Muscle layer of colon (tissue), 2 donors: Measurements from ENCODE around the gene TEX13C.

ENCODE experiments used
- H3K27ac ChIP-seq: one replicate; pipeline ENCODE4 v1.7.0; 2013; ENCODE audit warnings: low read depth, mild to moderate bottlenecking, low read length, moderate library complexity
- H3K27me3 ChIP-seq, 2 donors: one replicate each; pipeline ENCODE4 v1.7.0; 2013; ENCODE audit warnings: low read length in 2 of 2, mild to moderate bottlenecking in 2 of 2; ENCODE audit not compliant: insufficient read depth in 2 of 2, control insufficient read depth in 1 of 2
- H3K36me3 ChIP-seq: one replicate; pipeline ENCODE4 v1.7.0; 2013; ENCODE audit warnings: mild to moderate bottlenecking, low read length; ENCODE audit not compliant: insufficient read depth
- H3K4me1 ChIP-seq: one replicate; pipeline ENCODE4 v1.7.0; 2013; ENCODE audit warnings: mild to moderate bottlenecking, low read length; ENCODE audit not compliant: insufficient read depth
- H3K4me3 ChIP-seq, 2 donors: one replicate each; pipeline ENCODE4 v1.7.0; 2013; ENCODE audit warnings: low read length in 2 of 2, low read depth in 1 of 2, mild to moderate bottlenecking in 1 of 2, moderate library complexity in 1 of 2
- H3K9ac ChIP-seq: one replicate; pipeline ENCODE4 v1.7.0; 2013; ENCODE audit warnings: low read length
- H3K9me3 ChIP-seq: one replicate; pipeline ENCODE4 v1.7.0; 2013; ENCODE audit warnings: mild to moderate bottlenecking, low read length
- donor health status: abdominal sarcoma.
- donor health status: Adenocarcinoma of cecum.

Gene TEX13C

DNA sequence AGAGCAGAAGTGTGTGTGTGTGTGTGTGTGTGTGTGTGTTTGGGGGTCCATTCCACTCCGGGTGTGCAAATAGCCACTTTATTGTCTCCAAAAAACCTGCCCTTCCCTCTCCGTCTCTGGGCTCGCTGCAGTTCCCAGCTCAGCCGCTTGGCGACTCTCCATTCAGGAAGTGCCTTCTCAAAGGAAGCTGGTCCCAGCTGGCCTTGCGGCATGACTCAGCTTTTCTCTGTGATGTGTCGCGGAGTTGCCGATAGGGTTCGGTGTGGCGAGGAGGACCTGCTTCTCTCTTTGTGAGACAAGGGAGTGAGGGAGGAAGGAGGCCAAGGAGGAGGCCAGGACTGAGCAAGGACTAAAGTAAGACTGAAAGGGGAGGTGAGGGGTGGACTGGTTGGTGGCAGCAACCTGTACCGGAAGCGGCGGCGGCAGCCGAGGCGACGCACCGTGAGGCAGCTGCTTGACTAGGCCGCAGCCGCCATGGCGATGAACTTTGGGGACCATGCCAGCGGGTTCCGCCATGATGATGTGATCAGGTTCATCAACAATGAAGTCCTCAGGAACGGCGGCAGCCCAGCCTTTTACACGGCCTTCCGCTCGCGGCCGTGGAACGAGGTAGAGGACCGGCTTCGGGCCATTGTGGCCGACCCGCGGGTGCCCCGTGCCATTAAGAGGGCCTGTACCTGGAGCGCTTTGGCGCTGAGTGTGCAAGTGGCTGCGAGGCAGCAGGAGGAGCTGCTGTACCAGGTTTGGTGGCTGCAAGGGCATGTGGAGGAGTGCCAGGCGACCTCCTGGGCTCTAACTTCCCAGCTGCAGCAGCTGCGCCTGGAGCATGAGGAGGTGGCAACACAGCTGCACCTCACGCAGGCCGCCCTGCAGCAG, at the start of gene TEX13C:
Gene TEX13C (plus strand): TSS at position 226 of the 876 bp plus-strand sequence. CDS start 249 bp downstream, at position 475.
- H3K9ac ChIP-seq, result no peak within 1 kb of the TSS
- no peak within 1 kb of the TSS for H3K4me3 ChIP-seq
- H3K27ac ChIP-seq, result no peak within 1 kb of the TSS

DNA sequence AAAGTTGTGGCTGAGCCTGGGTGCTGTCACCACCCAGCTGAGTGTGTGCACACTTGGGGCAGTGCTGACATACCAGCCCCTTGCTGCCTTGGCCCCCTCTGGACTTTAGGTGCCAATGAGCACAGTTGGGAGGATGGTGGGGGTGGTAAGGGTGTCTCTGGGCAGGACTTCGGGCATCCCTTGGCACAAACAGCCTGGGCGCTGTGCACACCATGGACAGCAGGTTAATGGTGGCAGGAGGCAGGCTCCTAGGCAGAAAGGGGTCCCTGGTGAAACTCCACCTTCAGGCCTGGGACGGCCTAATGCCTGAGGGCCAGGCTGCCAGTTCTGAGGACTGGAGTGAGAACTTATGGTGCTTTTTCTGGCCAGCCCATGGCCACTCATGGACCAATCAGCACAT, 32.4 kb upstream of the TEX13C start:
- no peak overlapping the region for H3K4me3 ChIP-seq
- H3K27ac ChIP-seq, result no peak overlapping the region
- no peak overlapping the region for H3K9ac ChIP-seq
- no peaks in the 10 kb centered on the region for H3K9me3 ChIP-seq
- H3K36me3 ChIP-seq, result no peaks in the 10 kb centered on the region
- H3K4me1 ChIP-seq, result peaks cover 5% of the 10 kb centered on the region
- H3K27me3 ChIP-seq, result peaks cover 0 to 4% of the 10 kb centered on the region in 2 donors

More for the DNA sequence above, at the start of gene TEX13C:
- H3K36me3 ChIP-seq, result no peaks in the 10 kb centered on the region
- H3K27me3 ChIP-seq, result no peaks in the 10 kb centered on the region
- H3K4me1 ChIP-seq, result no peaks in the 10 kb centered on the region
- H3K9me3 ChIP-seq, result no peaks in the 10 kb centered on the region

DNA sequence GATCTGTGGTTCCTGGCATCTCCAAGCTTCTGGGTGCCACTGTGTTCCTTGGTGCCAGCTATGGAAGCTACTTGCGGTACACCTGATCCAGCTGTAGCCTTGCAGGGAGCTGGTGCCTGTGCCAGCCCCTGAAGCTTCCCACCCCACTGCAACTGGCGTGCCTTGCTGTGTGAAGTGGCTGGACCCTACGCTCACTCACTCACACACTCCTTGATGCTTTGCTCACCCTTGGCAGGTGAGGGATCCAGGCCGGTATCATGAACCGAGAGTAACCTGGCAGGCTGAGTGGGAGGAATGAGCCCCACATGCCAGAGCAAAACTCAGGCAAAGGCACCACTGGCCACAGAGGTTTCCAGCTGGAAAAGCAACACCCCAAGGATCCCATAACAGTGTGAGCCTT, 31.3 kb upstream of the TEX13C start:
- H3K9ac ChIP-seq, result no peak overlapping the region
- H3K36me3 ChIP-seq, result no peaks in the 10 kb centered on the region

DNA sequence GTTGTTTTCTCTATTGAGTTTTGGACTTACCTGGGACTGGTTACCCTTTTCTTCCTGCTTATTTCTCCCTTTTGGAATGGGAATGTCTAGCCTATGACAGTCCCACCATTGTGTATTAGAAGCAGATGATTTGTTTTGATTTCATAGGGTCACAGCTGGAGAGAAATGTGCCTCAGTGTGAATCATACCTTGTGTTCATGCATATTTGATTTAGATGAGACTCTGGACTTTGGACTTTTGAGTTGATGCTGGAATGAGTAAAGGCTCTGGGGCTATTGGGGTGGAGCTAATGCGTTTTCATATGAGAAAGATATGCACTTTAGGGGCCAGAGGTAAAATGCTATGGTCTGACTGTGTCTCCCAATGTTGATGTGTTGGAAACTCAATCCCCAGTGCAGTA, 30.5 kb upstream of the TEX13C start:
- H3K9ac ChIP-seq, result no peak overlapping the region
- H3K27me3 ChIP-seq, result peaks cover 0 to 4% of the 10 kb centered on the region in 2 donors
- H3K4me1 ChIP-seq, result peaks cover 5% of the 10 kb centered on the region
- no peak overlapping the region for H3K4me3 ChIP-seq
- H3K36me3 ChIP-seq, result no peaks in the 10 kb centered on the region
- no peaks in the 10 kb centered on the region for H3K9me3 ChIP-seq
- no peak overlapping the region for H3K27ac ChIP-seq

More for the DNA sequence above, 31.3 kb upstream of the TEX13C start:
- Histone ChIP-seq H3K9me3 (no peaks in the 10 kb centered on the region), H3K27me3 (peaks cover 0 to 4% of the 10 kb centered on the region in 2 donors), H3K4me3 (no peak overlapping the region), H3K4me1 (peaks cover 5% of the 10 kb centered on the region), H3K27ac (no peak overlapping the region)

DNA sequence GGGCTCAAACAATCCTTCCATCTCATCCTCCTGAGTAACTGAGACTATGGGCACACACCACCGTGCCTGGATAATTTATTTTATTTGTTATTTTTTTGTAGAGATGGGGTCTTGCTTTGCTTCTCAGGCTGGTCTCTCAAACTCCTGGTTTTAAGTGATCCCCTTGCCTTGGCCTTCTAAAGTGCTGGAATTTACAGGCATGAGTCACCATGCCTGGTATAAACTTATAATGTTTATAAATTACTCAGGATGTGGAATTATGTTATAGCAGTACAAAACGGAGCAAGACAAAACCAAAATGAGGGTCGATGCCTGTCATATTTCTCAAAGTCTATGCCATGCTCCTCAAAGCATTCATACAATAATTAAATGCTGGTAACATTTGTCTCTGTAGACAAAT, 29.8 kb upstream of the TEX13C start:
- H3K4me1 ChIP-seq, result peaks cover 8% of the 10 kb centered on the region
- no peak overlapping the region for H3K4me3 ChIP-seq
- H3K27ac ChIP-seq, result no peak overlapping the region
- no peak overlapping the region for H3K9ac ChIP-seq
- no peaks in the 10 kb centered on the region for H3K36me3 ChIP-seq
- H3K9me3 ChIP-seq, result no peaks in the 10 kb centered on the region
- H3K27me3 ChIP-seq, result peaks cover 0 to 4% of the 10 kb centered on the region in 2 donors

DNA sequence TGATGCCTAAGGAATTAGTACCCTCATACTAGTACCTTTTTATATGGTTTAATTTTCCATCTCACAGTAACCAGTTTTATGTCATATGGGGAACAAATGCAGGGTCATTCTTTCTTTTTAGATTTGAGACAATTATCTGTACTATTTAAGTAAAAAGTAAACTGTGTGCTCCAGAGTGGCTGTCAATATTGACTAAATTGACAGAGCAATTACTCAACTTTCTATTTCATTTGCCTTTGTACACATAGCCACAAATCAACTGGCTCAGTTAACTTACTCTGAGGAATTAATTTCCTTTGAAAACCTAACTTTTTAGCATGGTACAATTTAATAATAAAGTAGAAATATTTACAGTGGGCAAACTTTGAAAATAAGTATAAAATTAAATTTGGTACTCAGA, 28.5 kb upstream of the TEX13C start:
- H3K27ac ChIP-seq, result no peak overlapping the region
- H3K9ac ChIP-seq, result no peak overlapping the region
- no peak overlapping the region for H3K4me3 ChIP-seq
- H3K36me3 ChIP-seq, result no peaks in the 10 kb centered on the region
- peaks cover 16% of the 10 kb centered on the region for H3K4me1 ChIP-seq
- H3K9me3 ChIP-seq, result no peaks in the 10 kb centered on the region
- peaks cover 0 to 4% of the 10 kb centered on the region in 2 donors for H3K27me3 ChIP-seq

DNA sequence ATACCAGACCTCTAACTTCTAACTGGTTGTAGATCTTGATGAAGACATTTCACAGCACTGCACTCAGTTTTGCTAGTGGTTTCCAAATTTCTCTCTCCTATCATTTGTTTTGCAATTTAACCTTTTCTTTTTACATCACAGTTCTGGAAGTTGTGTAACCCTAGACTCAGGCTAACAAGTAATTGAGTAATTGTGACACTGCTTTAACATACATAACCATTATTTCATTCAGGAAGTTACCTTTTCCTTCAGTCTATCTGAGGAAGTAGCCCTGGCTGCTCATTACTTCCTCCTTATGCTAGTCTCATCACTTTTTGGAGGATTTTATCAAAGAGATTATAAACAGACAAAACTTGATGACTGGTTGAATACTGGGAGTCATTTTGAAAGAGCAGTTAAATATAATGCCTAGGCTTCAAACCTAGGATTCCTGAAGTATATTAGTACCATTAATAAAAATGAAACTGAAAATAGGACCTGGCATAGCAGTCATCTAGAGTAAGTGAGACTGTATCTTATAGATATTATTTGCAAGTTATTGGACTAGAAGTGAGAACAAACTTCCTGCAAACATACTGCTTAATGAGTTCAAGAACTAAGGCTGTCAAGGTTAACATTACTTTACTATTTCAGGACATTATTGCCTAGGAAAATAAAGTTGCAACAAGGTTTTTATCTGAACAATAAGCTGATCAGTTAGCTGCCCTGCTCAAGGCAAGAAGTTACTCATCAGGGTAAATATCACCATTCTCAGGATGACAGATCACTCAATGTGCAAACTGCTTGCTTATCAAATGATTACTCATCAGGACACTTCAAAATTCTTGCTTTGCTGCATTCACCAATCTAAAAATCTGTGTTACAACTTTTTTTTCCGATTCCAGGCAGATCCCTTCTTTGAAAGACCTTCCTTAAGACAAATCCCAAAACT, 25.6 kb upstream of the TEX13C start:
- H3K36me3 ChIP-seq, result no peaks in the 10 kb centered on the region
- no peaks in the 10 kb centered on the region for H3K9me3 ChIP-seq
- no peak overlapping the region for H3K4me3 ChIP-seq
- no peaks in the 10 kb centered on the region for H3K27me3 ChIP-seq
- peaks cover 16% of the 10 kb centered on the region for H3K4me1 ChIP-seq
- H3K27ac ChIP-seq, result no peak overlapping the region
- H3K9ac ChIP-seq, result no peak overlapping the region

DNA sequence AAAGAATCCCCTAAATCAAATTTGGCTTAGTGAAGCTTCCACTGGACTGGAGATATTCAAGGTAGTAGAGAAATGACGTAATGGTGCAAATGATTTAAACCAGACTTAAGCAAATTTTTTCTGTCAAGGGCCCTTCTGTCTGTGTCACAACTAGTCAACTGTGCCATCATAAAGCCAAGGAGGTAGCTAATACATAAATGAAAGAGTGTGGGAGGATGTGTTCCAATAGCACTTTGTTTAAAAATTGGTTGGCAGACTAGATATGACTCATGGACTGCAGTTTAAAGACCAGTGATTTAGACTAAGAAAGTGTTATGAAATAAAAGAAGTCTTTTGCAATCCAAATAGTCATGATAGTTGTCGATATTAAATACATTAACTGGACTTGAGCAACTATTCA, 24.3 kb upstream of the TEX13C start:
- Histone ChIP-seq H3K4me1 (peaks cover 11% of the 10 kb centered on the region), H3K27ac (no peak overlapping the region), H3K27me3 (no peaks in the 10 kb centered on the region), H3K36me3 (no peaks in the 10 kb centered on the region), H3K9ac (no peak overlapping the region), H3K4me3 (no peak overlapping the region), H3K9me3 (no peaks in the 10 kb centered on the region)

DNA sequence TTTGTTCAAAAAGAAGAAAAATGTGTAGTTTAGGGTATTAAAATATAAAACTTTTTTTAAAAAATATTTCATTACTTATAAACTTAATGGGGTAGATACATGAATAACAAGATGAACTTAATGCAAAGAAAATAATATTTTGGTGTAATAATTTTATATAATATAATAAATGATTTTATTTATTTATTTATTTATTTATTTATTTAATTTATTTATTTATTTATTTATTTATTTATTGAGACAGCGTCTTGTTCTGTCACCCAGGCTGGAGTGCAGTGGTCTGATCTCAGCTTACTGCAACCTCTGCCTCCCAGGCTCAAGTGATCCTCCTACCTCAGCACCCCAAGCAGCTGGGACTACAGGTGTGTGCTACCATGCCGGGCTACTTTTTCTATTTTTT, 20.8 kb upstream of the TEX13C start:
- no peak overlapping the region for H3K4me3 ChIP-seq

DNA sequence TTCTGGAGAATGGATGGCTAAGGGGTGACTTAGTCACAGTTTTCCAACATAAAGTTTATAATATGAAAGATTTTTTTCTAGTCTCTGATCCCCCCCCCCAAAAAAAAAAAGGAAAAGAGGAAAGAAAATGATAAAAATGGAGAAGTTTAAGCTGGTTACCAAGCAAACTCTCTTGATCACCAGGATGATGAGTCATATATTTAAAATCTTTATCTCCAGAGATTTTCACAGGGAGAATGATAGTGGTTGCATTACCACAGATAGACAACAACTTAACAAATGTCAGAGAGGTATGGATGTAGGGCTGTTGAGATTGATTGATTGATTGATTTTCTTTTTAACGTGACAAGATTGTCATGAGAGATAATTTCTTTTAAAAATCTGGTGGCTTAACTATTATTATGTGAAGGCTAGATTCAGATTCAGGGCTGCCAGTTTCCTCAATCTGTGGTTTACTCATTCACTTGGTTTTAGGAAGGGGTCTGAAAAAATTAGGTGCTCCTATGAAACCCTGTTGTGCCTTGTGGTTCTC, 13.3 kb upstream of the TEX13C start:
- Histone ChIP-seq H3K27ac (no peak overlapping the region), H3K27me3 (no peaks in the 10 kb centered on the region), H3K4me1 (no peaks in the 10 kb centered on the region), H3K9ac (no peak overlapping the region), H3K9me3 (no peaks in the 10 kb centered on the region), H3K36me3 (no peaks in the 10 kb centered on the region), H3K4me3 (no peak overlapping the region)

More for the DNA sequence above, 20.8 kb upstream of the TEX13C start:
- H3K4me1 ChIP-seq, result peaks cover 11% of the 10 kb centered on the region
- no peak overlapping the region for H3K9ac ChIP-seq
- no peaks in the 10 kb centered on the region for H3K27me3 ChIP-seq
- H3K36me3 ChIP-seq, result no peaks in the 10 kb centered on the region
- H3K9me3 ChIP-seq, result no peaks in the 10 kb centered on the region
- no peak overlapping the region for H3K27ac ChIP-seq

DNA sequence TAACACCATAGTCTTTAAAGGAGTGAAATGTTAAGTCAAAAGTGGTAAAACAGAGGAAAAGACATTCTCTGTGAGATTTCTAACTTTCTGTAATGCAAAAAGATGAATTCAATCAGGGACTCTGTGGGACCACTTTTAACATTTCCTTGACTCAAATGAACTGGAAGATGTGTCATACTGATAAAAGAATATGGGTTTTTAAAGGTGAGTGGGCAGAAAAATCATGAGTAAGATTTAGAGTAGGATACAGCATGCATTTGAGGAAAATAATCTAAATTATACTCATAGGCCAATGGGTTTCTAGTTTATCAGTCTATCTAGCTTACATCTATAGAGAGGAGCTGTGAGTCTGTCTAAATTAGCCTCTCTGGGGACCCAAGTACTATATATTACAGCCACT, 11.0 kb upstream of the TEX13C start:
- no peaks in the 10 kb centered on the region for H3K9me3 ChIP-seq
- H3K27ac ChIP-seq, result no peak overlapping the region
- H3K36me3 ChIP-seq, result no peaks in the 10 kb centered on the region
- no peak overlapping the region for H3K9ac ChIP-seq
- H3K4me1 ChIP-seq, result no peaks in the 10 kb centered on the region
- H3K27me3 ChIP-seq, result no peaks in the 10 kb centered on the region
- H3K4me3 ChIP-seq, result no peak overlapping the region
